HepG2 (cell line): ENCODE data around the gene NDRG2. TPM values are rescaled to one million over a fixed set of nuclear protein-coding genes. Genes with fewer than 3 reads are reported as not detected.

ENCODE experiments used
- ELK4 ChIP-seq: sonication (generic); formaldehyde crosslinking; IDR thresholded peaks from 2 replicates; pipeline ENCODE4 v1.9.0; 2021; ENCODE audit warnings: missing genetic modification reagents, borderline replicate concordance
- GFI1 ChIP-seq: sonication (generic); formaldehyde crosslinking; IDR thresholded peaks from 2 replicates; pipeline ENCODE4 v1.5.0; 2020; ENCODE audit warnings: missing genetic modification reagents, mild to moderate bottlenecking, borderline replicate concordance
- HNRNPK ChIP-seq: fragments of 200-400 bp; formaldehyde crosslinking; IDR thresholded peaks from 2 replicates; pipeline ENCODE4 v1.6.1; 2018; ENCODE audit warnings: low read length, low read depth, moderate library complexity, mild to moderate bottlenecking; ENCODE audit not compliant: poor library complexity, severe bottlenecking
- IRX3 ChIP-seq: sonication (generic); formaldehyde crosslinking; IDR thresholded peaks from 2 replicates; pipeline ENCODE4 v1.8.1; 2023; ENCODE audit warnings: mild to moderate bottlenecking, low read depth, missing genetic modification reagents, borderline replicate concordance
- KAT8 ChIP-seq: IDR thresholded peaks from 2 replicates; pipeline ENCODE4 v1.6.1; 2016; ENCODE audit warnings: missing genetic modification reagents, missing compliant biosample characterization
- KDM2A ChIP-seq: sonication (generic); formaldehyde crosslinking; IDR thresholded peaks from 2 replicates; pipeline ENCODE4 v1.4.0; 2020; ENCODE audit warnings: low read depth, missing genetic modification reagents, borderline replicate concordance
- NFYB ChIP-seq: sonication (generic); formaldehyde crosslinking; IDR thresholded peaks from 2 replicates; pipeline ENCODE4 v1.4.0; 2020; ENCODE audit warnings: missing genetic modification reagents
- PAF1 ChIP-seq: IDR thresholded peaks from 2 replicates; pipeline ENCODE4 v1.6.1; 2016; ENCODE audit warnings: missing genetic modification reagents, missing compliant biosample characterization
- ZBTB39 ChIP-seq: sonication (generic); formaldehyde crosslinking; IDR thresholded peaks from 2 replicates; pipeline ENCODE4 v1.5.0; 2020; ENCODE audit warnings: missing genetic modification reagents
- ZNF124 ChIP-seq: sonication (generic); formaldehyde crosslinking; IDR thresholded peaks from 2 replicates; pipeline ENCODE4 v1.4.0; 2020; ENCODE audit warnings: missing genetic modification reagents
- ZNF136 ChIP-seq: sonication (generic); formaldehyde crosslinking; IDR thresholded peaks from 2 replicates; pipeline ENCODE4 v1.8.1; 2022; ENCODE audit warnings: low read depth, mild to moderate bottlenecking, moderate library complexity, missing genetic modification reagents
- ZNF260 ChIP-seq: sonication (generic); formaldehyde crosslinking; IDR thresholded peaks from 2 replicates; pipeline ENCODE4 v1.4.0; 2020; ENCODE audit warnings: missing genetic modification reagents, low read depth, mild to moderate bottlenecking, borderline replicate concordance
- ZNF292 ChIP-seq: sonication (generic); formaldehyde crosslinking; IDR thresholded peaks from 2 replicates; pipeline ENCODE4 v1.8.1; 2022; ENCODE audit warnings: mild to moderate bottlenecking, low read depth, missing genetic modification reagents, borderline replicate concordance
- ZNF337 ChIP-seq: sonication (generic); formaldehyde crosslinking; IDR thresholded peaks from 2 replicates; pipeline ENCODE4 v1.5.1; 2020; ENCODE audit warnings: missing genetic modification reagents, low read depth, mild to moderate bottlenecking, borderline replicate concordance
- ZNF629 ChIP-seq: sonication (generic); formaldehyde crosslinking; conservative IDR thresholded peaks from 2 replicates; pipeline ENCODE4 v1.5.0; 2020; ENCODE audit warnings: missing genetic modification reagents
- ZNF775 ChIP-seq: sonication (generic); formaldehyde crosslinking; IDR thresholded peaks from 2 replicates; pipeline ENCODE4 v1.4.0; 2020; ENCODE audit warnings: missing genetic modification reagents, mild to moderate bottlenecking, moderate library complexity, borderline replicate concordance
- ZNF776 ChIP-seq: sonication (generic); formaldehyde crosslinking; IDR thresholded peaks from 2 replicates; pipeline ENCODE4 v1.4.0; 2020; ENCODE audit warnings: mild to moderate bottlenecking, missing genetic modification reagents
- polyA plus RNA-seq, 8 experiments: library from polyadenylated mRNA; depleted of rRNA in 3 of 8; stranded (reverse) in 7 of 8; unstranded in 1 of 8; fragments of >200 nt; fragmentation: Illumina TruSeq in 4 of 8; extraction: Trizol in 4 of 8; gene quantifications; 2 replicates each; pipeline versions ENCODE4 v1.2.1 to v1.2.3, GENCODE V29; 2011 to 2016; ENCODE audit warnings: low read depth in 4 of 8, missing spikeins in 1 of 8, mixed read lengths in 1 of 8; ENCODE audit not compliant: insufficient read depth in 1 of 8
- total RNA-seq, 5 experiments: library from RNA; depleted of rRNA; stranded (reverse); fragments of >200 nt; fragmentation: Illumina TruSeq; extraction: Trizol; gene quantifications; 2 replicates each; pipeline ENCODE4 v1.2.3, GENCODE V29; 2016; ENCODE audit warnings: low read depth in 1 of 5
- TF ChIP-seq, protein P1 (sequence below): sonication (generic); formaldehyde crosslinking; IDR thresholded peaks from 2 replicates; pipeline ENCODE4 v1.5.1; 2020; ENCODE audit warnings: mild to moderate bottlenecking, missing genetic modification reagents
- TF ChIP-seq, protein P2 (sequence below): IDR thresholded peaks from 2 replicates; pipeline ENCODE4 v1.6.1; 2018; ENCODE audit warnings: missing genetic modification reagents, mild to moderate bottlenecking, missing compliant biosample characterization

NDRG2 gene
- total and polyA plus RNA-seq, 2 of the 13 experiments (the other 11 are each of a cell fraction or from before 2014, with no cell fraction given): 27.2 to 189 TPM

- TF ChIP-seq HNRNPK: peak; percentile 95
- no peak for TF ChIP-seq ZNF337
- TF ChIP-seq, protein P1, sequence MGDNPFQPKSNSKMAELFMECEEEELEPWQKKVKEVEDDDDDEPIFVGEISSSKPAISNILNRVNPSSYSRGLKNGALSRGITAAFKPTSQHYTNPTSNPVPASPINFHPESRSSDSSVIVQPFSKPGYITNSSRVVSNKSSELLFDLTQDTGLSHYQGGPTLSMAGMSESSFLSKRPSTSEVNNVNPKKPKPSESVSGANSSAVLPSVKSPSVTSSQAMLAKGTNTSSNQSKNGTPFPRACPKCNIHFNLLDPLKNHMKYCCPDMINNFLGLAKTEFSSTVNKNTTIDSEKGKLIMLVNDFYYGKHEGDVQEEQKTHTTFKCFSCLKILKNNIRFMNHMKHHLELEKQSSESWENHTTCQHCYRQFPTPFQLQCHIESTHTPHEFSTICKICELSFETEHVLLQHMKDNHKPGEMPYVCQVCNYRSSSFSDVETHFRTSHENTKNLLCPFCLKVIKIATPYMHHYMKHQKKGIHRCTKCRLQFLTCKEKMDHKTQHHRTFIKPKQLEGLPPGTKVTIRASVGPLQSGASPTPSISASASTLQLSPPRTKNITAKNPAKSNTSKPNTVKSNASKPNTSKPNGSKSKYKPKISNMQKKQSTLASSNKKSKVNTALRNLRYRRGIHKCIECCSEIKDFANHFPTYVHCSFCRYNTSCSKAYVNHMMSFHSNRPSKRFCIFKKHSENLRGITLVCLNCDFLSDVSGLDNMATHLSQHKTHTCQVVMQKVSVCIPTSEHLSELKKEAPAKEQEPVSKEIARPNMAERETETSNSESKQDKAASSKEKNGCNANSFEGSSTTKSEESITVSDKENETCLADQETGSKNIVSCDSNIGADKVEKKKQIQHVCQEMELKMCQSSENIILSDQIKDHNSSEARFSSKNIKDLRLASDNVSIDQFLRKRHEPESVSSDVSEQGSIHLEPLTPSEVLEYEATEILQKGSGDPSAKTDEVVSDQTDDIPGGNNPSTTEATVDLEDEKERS (CRISPR knock-in tag): peak; percentile 64; the same call in 1 of the 2 replicates
- no peak for TF ChIP-seq NFYB (CRISPR knock-in tag)
- no peak; the same call in 1 of the 2 replicates for TF ChIP-seq ZNF629 (CRISPR knock-in tag)
- peak; percentile 84 for TF ChIP-seq KDM2A (CRISPR knock-in tag)
- peak; percentile 63 for TF ChIP-seq ZNF292
- TF ChIP-seq GFI1 (CRISPR knock-in tag): peak; percentile 88
- TF ChIP-seq IRX3 (CRISPR knock-in tag): no peak
- no peak for TF ChIP-seq ZBTB39
- 0 out of 2 replicates have a peak, but pooled peaks have one; percentile 32 for TF ChIP-seq ZNF124 (CRISPR knock-in tag)
- TF ChIP-seq ZNF136 (CRISPR knock-in tag): no peak
- TF ChIP-seq KAT8 (CRISPR knock-in tag): peak; percentile 62
- TF ChIP-seq, protein P2, sequence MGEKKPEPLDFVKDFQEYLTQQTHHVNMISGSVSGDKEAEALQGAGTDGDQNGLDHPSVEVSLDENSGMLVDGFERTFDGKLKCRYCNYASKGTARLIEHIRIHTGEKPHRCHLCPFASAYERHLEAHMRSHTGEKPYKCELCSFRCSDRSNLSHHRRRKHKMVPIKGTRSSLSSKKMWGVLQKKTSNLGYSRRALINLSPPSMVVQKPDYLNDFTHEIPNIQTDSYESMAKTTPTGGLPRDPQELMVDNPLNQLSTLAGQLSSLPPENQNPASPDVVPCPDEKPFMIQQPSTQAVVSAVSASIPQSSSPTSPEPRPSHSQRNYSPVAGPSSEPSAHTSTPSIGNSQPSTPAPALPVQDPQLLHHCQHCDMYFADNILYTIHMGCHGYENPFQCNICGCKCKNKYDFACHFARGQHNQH (CRISPR knock-in tag): peak; percentile 57; the same call in 1 of the 2 replicates
- TF ChIP-seq ZNF775 (CRISPR knock-in tag): no peak
- TF ChIP-seq ZNF260 (CRISPR knock-in tag): no peak
- no peak for TF ChIP-seq ELK4 (CRISPR knock-in tag)
- no peak for TF ChIP-seq PAF1 (CRISPR knock-in tag)
- TF ChIP-seq ZNF776 (CRISPR knock-in tag): peak; percentile 79
Measured at GRCh38 chr14:21024585-21025370, at the start of gene NDRG2 (continued).
